OCI-LY1 (cell line): Measurements from ENCODE around the gene ZP3.

Experiments
- H2AFZ ChIP-seq: fragments of 200-600 bp; sonication (generic), shearing (Covaris generic); 2 replicates; pipeline ENCODE4 v1.6.0; 2014; ENCODE audit warnings: antibody characterized with exemption, mild to moderate bottlenecking, low read length
- H3F3A ChIP-seq: fragments of 200-600 bp; sonication (generic), shearing (Covaris generic); 2 replicates; pipeline ENCODE4 v1.6.0; 2014; ENCODE audit warnings: mild to moderate bottlenecking, antibody characterized with exemption, low read length, moderate library complexity; ENCODE audit not compliant: insufficient read depth
- H3K27ac ChIP-seq: fragments of 200-600 bp; sonication (generic); 2 replicates; pipeline ENCODE4 v1.5.1; 2014; ENCODE audit warnings: low read length, mixed run types, mild to moderate bottlenecking, low read depth; ENCODE audit not compliant: poor library complexity, severe bottlenecking
- H3K27me3 ChIP-seq: fragments of 200-600 bp; sonication (generic); 2 replicates; pipeline ENCODE4 v1.6.0; 2014; ENCODE audit warnings: antibody characterized with exemption, mild to moderate bottlenecking, low read length, moderate library complexity; ENCODE audit not compliant: insufficient read depth
- H3K36me3 ChIP-seq: fragments of 200-600 bp; sonication (generic); 2 replicates; pipeline ENCODE4 v1.6.1; 2014; ENCODE audit warnings: mild to moderate bottlenecking, antibody characterized with exemption, low read length, moderate library complexity, mixed read lengths; ENCODE audit not compliant: insufficient read depth
- H3K4me1 ChIP-seq: fragments of 200-600 bp; sonication (generic); 2 replicates; pipeline ENCODE4 v1.5.1; 2014; ENCODE audit warnings: mild to moderate bottlenecking, low read length, moderate library complexity; ENCODE audit not compliant: insufficient read depth, severe bottlenecking
- H3K4me2 ChIP-seq: fragments of 200-600 bp; sonication (generic), shearing (Covaris generic); 2 replicates; pipeline ENCODE4 v1.6.1; 2014; ENCODE audit warnings: low read length
- H3K4me3 ChIP-seq: fragments of 200-600 bp; sonication (generic); 2 replicates; pipeline ENCODE4 v1.5.1; 2014; ENCODE audit warnings: low read length, low read depth, mild to moderate bottlenecking, mixed read lengths; ENCODE audit not compliant: poor library complexity, severe bottlenecking
- H3K79me2 ChIP-seq: fragments of 200-600 bp; shearing (Covaris generic); 2 replicates; pipeline ENCODE4 v1.6.1; 2016; ENCODE audit warnings: mixed run types, low read length, mixed read lengths; ENCODE audit not compliant: insufficient read depth
- H3K9ac ChIP-seq: fragments of 200-600 bp; sonication (generic), shearing (Covaris generic); 2 replicates; pipeline ENCODE4 v1.6.1; 2014; ENCODE audit warnings: mild to moderate bottlenecking, low read length, mixed read lengths
- H3K9me2 ChIP-seq: fragments of 200-600 bp; sonication (generic), shearing (Covaris generic); 2 replicates; pipeline ENCODE4 v1.6.1; 2014; ENCODE audit warnings: low read depth, mild to moderate bottlenecking, low read length, mixed read lengths
- H3K9me3 ChIP-seq: fragments of 200-600 bp; shearing (Covaris generic); 2 replicates; pipeline ENCODE4 v1.6.1; 2014; ENCODE audit warnings: low read length, mixed read lengths
- H4K20me1 ChIP-seq: fragments of 200-600 bp; sonication (generic), shearing (Covaris generic); 2 replicates; pipeline ENCODE4 v1.6.0; 2016; ENCODE audit warnings: mild to moderate bottlenecking, low read length; ENCODE audit not compliant: insufficient read depth
- EZH2 ChIP-seq: fragments of 200-600 bp; sonication (generic), shearing (Covaris generic); IDR thresholded peaks from 2 replicates; pipeline ENCODE4 v1.8.0; 2017; ENCODE audit warnings: borderline replicate concordance, mixed run types, mild to moderate bottlenecking, antibody characterized with exemption, low read length, moderate library complexity, mixed read lengths
- TF ChIP-seq, protein P1 (sequence below): fragments of 200-600 bp; sonication (generic), shearing (Covaris generic); IDR thresholded peaks from 2 replicates; pipeline ENCODE4 v1.5.1; 2017; ENCODE audit warnings: mild to moderate bottlenecking, antibody characterized with exemption, low read length, moderate library complexity, mixed read lengths

The ZP3 gene

GRCh38 chr7:76395965-76396726 lies 28.6 kb upstream of the ZP3 start:
- Histone ChIP-seq H4K20me1 (no peaks in the 10 kb centered on the region), H3K79me2 (no peaks in the 10 kb centered on the region), H3K4me1 (peaks cover 30% of the 10 kb centered on the region), H3K9me2 (no peaks in the 10 kb centered on the region), H3K27me3 (no peaks in the 10 kb centered on the region), H2AFZ (no peak overlapping the region), H3K9ac (no peak overlapping the region), H3K27ac (no peak overlapping the region), H3K4me3 (no peak overlapping the region), H3K36me3 (no peaks in the 10 kb centered on the region), H3K9me3 (no peaks in the 10 kb centered on the region), H3K4me2 (no peak overlapping the region), H3F3A (no peaks in the 10 kb centered on the region)
- no peak for TF ChIP-seq EZH2
- TF ChIP-seq, protein P1, sequence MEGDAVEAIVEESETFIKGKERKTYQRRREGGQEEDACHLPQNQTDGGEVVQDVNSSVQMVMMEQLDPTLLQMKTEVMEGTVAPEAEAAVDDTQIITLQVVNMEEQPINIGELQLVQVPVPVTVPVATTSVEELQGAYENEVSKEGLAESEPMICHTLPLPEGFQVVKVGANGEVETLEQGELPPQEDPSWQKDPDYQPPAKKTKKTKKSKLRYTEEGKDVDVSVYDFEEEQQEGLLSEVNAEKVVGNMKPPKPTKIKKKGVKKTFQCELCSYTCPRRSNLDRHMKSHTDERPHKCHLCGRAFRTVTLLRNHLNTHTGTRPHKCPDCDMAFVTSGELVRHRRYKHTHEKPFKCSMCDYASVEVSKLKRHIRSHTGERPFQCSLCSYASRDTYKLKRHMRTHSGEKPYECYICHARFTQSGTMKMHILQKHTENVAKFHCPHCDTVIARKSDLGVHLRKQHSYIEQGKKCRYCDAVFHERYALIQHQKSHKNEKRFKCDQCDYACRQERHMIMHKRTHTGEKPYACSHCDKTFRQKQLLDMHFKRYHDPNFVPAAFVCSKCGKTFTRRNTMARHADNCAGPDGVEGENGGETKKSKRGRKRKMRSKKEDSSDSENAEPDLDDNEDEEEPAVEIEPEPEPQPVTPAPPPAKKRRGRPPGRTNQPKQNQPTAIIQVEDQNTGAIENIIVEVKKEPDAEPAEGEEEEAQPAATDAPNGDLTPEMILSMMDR = no peak

GRCh38 chr7:76396864-76397263 lies 27.9 kb upstream of the ZP3 start:
- H3K9me2 ChIP-seq = no peaks in the 10 kb centered on the region
- H3K4me2 ChIP-seq = peak overlapping the region; percentile 56
- H3K27ac ChIP-seq = no peak overlapping the region
- no peak overlapping the region for H2AFZ ChIP-seq
- TF ChIP-seq EZH2 = no peak
- TF ChIP-seq, protein P1 = no peak
- H3K9ac ChIP-seq = no peak overlapping the region; the same call in 1 of the 2 replicates
- H3K4me3 ChIP-seq = peak overlapping the region; percentile 53
- H3K9me3 ChIP-seq = no peaks in the 10 kb centered on the region
- H3F3A ChIP-seq = no peaks in the 10 kb centered on the region
- H3K36me3 ChIP-seq = no peaks in the 10 kb centered on the region
- H4K20me1 ChIP-seq = no peaks in the 10 kb centered on the region
- no peaks in the 10 kb centered on the region for H3K79me2 ChIP-seq
- H3K4me1 ChIP-seq = peaks cover 30% of the 10 kb centered on the region
- no peaks in the 10 kb centered on the region for H3K27me3 ChIP-seq

DNA sequence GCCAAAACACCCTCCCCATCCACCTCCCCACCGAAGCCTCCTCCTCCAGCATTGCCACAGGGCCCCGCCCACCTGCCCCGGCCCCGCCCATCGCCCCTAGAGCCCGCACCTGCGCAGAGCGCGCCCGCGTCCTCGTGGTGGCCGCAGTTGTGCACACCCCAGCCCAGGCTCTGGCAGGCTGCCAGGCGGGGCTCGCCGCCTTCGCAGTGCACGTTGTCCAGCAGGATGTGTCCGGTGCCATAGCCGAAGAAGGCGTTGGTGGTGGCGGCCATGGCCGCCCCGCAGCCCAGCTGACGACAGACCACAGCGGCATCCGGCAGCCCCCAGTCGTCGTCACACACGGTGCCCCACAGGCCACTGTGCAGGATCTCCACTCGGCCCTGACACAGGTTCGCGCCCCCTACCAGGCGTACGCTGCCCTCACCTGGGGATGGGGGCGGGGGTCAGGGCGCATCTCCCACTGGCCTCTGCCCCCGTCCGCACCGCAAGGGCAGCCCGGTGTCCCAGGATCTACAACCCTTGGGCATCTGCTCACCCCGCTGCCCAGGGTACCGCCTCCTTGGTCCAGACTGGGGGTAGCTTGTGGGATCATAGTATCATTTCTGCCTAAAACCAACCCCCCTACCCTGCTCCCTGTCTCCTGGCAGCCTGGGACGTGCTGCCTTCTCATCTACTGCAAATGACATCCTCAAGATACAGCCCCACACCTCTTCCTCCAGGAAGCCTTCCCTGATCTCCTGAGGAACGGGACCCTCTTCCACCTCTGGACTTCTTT lies 27.2 kb upstream of the ZP3 start:
- Histone ChIP-seq H3K9me3 (no peaks in the 10 kb centered on the region), H3K9ac (peak overlapping the region; percentile 5; the same call in 1 of the 2 replicates), H3K79me2 (no peaks in the 10 kb centered on the region), H3K4me2 (peak overlapping the region; percentile 56), H3K27me3 (no peaks in the 10 kb centered on the region), H2AFZ (no peak overlapping the region), H3K4me1 (peaks cover 27% of the 10 kb centered on the region), H3K36me3 (no peaks in the 10 kb centered on the region), H4K20me1 (no peaks in the 10 kb centered on the region), H3K9me2 (no peaks in the 10 kb centered on the region), H3K4me3 (peak overlapping the region; percentile 53), H3F3A (no peaks in the 10 kb centered on the region), H3K27ac (no peak overlapping the region)
- TF ChIP-seq, protein P1 = no peak
- TF ChIP-seq EZH2 = no peak
